Stimulated activated CD8-positive, alpha-beta memory T cell treated with anti-CD3 and anti-CD28 coated beads, Interleukin-2, amount 100 ng/mL, for 1 hour (primary cell): ENCODE results near the gene RMRP.
"Not testable (repeated sequence)": the region's sequence is repeated elsewhere in the genome, so short reads cannot be mapped to it uniquely, and the experiment has no call there.

Source experiments
- DNase-seq, 2 donors: peaks; one replicate each; pipeline ENCODE4 v3.0.0-alpha.2; 2020; ENCODE audit warnings: low read depth in 2 of 2

RMRP gene

DNA sequence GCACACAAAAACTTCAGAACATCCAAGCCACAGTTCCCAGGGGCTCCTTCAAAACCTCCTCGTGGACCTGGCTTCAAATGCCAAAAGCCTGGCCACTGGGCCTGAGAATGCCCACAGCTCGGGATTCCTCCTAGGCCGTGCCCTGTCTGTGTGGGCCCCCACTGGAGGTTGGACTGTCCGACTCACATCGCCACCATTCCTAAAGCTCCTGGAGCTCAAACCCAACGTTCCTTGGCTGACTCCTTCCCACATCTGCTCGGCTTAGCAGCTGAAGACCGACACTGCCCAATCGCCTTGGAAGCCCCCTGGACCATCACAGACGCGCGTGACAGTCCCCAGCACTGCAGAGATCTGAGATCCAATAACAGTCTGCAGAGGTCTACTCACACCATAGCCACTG lies 14.8 kb downstream of the RMRP start:
- DNase-seq: no peak

DNA sequence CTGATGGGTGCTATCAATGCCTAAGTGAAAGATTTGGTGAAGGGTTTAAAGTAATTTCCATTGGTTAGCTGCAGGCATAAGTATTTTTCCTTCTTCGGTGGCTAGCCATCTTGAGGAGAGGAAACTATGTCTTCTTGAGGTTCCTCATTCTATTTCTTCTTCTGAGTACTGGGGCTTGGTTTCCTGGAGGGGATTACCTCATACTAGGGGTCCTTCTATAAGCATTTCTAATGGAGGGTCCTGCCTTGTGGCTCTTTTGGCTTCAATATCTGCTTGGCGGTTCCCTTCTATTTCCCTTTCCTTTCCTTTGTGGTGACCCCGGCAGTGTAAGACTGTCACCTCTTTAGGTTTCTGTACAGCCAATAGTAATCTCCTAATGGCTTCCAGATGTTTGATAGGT lies 16.3 kb downstream of the RMRP start:
- not testable (repeated sequence) for DNase-seq

DNA sequence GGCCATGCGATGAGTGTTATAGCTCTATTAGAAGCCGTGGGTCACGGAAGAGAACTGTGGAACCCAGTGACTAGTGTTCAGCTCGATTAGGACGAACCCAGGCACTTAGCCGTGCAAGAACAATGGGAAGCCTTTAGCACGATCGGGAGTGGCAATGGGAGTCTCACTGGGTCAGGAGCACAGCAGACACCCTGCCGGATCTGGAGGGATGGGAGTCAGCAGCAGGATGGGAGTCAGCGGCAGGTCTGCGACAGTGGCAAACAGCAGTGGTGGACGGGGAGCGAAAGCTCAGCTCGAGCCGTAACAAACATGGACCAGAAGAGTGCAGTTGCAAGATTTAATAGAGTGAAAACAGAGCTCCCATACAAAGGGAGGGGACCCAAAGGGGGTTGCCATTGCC lies 17.4 kb downstream of the RMRP start:
- not testable (repeated sequence) for DNase-seq

DNA sequence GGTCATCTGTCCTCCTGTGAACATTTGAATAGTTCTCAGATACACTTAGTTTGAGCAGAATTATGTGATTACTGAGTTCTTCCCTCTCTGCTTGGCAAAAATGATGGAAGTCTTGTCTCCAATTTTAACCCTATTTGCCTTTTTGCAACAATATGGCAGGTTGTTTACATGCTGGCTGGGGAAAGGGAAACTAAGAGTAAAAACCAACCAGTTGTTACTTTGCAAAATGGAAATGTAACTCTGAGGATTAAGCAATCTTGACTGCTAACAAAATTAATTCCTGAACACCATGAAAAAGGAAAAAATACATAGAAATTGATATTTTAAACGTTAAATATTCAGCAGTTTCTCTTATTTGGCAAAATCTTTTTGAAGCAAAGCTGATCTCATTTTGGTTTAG lies 18.2 kb downstream of the RMRP start:
- no peak for DNase-seq

DNA sequence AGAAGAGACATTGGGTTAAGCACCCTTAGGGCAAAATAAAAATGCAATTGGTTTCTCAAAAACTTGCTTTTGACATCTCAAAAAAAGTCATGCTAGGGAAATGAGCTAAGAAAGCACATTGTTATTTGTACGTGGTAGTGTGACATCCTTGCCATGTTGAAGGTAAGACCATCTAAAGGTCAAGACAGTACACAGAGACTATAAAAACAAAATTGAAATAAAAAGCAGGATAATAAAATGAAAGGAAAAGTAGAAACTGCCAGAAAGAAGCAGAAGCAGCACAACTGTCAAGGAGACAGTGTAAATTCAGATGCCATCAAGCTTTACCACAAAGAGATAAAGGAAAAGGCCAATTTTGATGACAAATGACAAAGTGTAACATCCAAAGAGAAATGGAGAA lies 18.6 kb downstream of the RMRP start:
- not testable (repeated sequence) for DNase-seq

DNA sequence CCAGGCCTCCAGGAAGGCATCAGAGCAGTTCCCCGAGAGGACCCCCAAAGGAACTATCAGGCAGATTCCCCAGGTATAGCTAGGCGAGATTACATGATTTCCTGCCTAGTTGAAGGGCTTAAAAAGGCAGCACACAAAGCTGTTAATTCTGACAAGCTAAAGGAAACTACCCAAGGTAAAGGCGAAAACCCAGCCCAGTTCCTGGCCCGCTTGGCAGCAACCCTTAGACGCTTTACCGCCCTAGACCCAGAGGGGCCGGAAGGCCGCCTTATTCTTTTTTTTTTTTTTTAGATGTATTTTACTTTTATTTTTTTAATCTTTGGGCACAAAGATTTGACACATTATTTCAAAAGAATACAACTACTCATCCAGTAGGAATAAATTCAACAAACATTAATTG lies 19.1 kb downstream of the RMRP start:
- not testable (repeated sequence) for DNase-seq

DNA sequence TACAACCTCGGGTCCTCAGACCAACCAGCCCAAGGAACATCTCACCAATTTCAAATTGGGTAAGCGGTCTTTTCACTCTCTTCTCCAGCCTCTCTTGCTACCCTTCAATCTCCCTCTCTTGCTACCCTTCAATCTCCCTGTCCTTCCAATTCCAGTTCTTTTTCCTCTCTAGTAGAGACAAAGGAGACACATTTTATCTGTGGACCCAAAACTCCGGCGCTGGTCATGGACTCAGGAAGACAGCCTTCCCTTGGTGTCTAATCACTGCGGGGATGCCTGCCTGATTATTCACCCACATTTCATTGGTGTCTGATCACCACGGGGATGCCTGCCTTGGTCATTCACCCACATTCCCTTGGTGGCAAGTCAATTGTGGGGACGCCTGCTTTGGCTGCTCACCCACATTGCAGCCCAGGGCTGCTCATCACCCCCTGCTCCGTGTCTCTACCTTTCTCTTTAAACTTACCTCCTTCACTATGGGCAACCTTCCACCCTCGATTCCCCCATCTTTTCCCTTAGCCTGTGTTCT lies 20.3 kb downstream of the RMRP start:
- not testable (repeated sequence) for DNase-seq

DNA sequence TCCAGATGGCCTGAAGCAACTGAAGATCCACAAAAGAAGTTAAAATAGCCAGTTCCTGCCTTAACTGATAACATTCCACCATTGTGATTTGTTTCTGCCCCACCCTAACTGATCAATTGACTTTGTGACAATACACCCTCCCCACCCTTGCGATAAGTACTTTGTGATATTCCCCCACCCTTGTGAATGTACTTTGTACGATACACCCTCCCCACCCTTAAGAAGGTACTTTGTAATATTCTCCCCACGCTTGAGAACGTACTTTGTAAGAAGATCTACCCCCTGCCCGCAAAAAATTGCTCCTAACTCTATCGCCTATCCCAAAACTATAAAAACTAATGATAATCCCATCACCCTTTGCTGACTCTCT lies 21.0 kb downstream of the RMRP start:
- DNase-seq: not testable (repeated sequence)

DNA sequence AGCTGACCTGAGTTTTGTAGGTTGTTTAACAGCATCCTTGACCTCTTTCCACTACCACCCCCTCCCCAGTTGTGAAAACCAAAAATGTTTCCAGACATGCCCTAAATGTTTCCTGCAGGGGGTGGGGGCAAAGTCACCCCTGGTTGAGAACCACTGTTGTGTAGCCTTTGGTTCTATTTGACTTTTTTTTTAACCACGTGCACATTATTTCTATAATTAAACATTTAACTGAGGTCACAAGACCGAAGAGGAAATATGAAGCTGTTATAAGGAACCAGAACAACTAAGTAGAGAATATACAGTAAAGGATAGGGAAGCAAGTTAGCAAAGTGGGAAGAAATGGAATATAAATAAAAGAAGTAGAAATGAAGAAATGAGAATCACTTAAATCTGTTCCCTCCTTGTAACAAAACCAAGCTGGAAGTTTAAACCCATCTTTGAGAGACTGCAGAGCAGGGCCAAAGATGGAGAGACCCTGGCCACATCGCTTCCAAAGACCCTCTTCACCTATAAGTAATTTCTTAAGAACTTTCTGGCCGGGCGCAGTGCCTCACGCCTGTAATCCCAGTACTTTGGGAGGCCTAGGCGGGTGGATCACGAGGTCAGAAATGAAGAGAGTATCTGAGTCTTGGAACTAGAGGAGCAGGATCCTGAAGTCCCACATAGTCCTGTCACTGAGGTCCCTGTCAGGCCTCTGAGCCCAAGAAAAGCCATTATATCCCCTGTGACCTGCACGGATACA lies 21.5 kb downstream of the RMRP start:
- no peak for DNase-seq

DNA sequence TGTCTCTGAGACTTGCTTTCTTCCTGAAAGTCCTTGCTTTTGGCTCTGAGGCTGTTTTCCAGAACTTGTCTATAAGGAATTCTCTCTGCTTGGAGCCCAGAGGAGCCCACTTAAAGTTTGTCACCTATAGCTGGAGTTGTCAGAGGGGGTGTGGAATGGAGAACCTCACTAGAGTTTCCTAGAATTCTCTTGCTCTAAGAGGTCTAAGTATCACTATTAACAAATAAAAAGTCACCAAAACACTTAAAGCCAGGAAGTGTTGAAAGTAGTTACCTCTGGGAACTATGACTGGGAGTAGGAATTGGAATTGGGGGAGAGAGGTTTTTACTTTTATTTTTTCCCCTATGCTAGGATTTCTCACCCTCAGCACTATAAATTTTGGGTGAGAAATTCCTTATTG lies 22.1 kb downstream of the RMRP start:
- DNase-seq: no peak

DNA sequence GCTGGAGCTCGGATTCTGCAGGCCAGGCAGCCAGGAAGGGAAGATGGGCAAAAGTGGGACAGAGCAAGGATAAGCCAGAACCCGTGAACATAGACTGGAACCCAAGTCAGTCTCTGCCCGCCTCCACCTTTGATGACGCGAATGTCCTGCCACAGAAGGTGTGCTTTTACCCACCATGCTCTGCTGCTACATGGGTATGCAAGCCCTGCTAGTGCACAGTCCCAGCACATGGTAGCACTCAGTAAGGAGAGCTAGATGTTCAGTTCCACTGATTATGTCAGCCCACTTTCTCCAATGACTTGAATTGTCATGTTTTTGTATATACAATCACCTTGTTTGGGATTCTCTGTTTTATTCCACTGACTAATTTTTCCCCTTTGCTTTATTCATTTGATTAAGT lies 28.2 kb downstream of the RMRP start:
- DNase-seq: no peak

DNA sequence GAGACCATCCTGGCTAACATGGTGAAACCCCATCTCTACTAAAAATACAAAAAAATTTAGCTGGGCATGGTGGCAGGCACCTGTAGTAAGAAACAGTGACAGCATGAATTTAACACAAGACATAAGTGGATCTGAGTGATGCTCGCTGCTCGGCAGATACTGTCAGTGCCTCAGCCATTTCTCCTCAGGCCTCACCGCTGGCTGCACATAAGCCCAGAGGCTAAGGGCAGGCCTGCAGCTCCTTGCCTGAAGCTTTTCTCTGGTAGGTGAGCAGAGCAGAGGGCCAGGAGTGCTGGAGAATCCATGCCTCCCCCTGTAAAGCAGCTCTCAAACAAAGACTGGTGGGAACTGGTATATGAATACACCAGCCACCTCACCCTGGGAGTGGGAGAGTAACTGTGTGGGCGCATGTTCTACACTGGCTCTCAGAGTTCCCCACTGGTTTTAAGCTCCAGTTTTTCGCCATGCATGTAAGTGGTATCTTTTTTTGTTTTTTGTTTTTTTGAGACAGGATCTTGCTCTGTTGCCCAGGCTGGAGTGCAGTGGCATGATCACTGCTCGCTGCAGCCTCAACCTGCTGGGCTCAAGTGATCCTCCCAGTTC lies 29.3 kb downstream of the RMRP start:
- DNase-seq: no peak

DNA sequence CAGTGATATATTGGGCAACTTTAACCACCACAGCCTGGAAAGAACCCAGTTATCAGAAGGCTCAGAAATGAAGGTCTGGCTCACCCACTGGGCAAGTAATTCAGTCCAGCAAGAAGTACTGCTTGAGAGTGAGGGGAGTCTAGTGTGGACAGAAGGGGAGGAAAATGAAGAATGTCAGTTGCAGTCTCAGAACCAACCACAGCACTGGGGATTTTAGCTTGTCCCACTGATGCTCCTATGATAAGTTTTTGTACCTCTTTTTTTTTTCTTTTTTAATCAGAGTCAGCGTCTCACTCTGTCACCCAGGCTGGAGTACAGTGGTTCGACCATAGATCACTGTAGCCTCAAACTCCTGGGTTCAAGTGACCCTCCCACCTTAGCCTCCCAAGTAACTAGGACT lies 30.2 kb downstream of the RMRP start:
- no peak for DNase-seq

DNA sequence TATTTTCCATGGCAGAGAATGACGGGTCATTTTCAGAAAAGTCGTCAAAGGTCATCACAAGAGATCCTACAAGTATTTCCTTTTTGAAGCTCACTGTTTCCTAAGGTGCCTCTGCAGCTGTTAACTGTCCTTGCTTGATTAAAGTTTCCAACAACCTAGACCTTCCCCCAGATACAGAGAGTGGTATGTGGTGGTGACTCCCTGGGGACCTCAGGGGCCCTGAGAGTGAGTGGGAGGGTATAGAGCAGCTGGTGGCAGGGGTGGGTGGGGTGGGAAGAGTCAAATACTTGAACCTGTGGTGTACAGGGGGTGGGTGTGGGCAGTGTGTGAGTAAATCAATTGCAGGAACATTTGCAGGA lies 38.0 kb downstream of the RMRP start:
- DNase-seq: no peak

DNA sequence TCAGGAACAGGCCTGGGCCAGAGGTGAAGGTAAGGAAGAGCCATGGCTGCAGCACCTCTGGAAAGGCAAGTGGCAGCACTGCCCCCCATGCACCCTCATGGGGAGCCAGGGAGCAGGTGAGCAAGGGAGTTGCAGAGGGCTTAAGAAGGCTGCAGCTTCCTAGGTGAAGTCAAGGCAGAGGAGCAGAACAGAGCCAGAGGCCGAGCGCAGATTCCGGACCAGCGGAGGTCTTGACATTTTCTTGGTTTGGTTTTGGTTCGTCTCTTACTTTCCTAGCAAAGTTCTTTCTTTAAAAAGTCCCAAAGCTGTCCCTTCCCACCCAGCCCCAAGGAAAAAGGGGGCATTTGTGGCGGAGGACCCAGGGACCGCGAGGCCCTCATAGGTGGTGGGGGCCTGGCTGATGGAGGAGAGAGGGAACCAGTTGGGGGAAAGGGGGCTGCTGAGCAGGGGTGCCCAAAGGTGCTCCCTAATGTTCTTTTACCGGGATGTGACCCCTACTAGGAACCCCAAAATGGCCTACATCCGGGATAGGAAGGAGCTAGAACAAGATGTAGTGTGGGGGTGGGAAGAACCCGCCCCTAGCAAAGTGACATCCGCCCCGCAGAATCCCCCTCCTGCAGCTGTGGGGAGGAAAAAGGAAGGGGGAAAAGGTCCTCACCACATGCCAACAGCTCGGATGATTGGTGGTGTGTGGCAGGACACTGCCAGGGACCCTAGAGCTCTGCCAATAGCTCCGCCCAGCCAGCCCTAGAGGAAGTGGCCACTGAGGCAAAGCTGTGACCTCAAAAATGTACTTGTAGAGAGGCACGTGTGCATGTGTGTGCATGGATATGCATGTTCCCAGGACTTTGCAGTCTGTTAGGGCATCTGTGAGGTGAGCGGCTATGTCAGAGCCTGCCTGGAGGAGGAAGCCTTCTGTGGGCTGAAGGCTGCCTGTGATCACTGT lies 38.7 kb downstream of the RMRP start:
- DNase-seq: peak in 1 of 2 donors; percentile 24

DNA sequence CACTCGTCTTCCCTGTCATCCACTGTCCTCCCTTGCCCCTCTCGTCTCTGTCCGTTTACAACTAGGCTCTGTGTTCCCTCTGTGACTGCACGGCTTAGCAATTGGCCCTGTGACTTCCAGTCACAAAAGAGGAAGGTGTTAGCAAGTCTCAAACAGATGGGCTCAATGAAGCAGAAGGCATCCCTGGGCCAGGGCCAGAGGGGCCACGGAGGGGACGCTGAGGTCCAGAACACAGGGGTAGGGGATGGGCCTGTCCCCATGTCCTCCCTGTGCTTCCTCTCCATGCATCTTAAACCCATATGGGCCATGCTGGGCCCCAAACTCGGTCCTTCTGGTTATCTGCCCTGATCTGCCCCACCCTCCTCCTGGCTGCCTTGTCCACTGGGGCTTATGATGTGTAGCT lies 39.5 kb downstream of the RMRP start, which contains the start of gene CD72:
Gene CD72 (minus strand): TSS at position 89 of the 403 bp plus-strand sequence. CDS start 110 bp downstream, outside the sequence.
- DNase-seq: no peak

DNA sequence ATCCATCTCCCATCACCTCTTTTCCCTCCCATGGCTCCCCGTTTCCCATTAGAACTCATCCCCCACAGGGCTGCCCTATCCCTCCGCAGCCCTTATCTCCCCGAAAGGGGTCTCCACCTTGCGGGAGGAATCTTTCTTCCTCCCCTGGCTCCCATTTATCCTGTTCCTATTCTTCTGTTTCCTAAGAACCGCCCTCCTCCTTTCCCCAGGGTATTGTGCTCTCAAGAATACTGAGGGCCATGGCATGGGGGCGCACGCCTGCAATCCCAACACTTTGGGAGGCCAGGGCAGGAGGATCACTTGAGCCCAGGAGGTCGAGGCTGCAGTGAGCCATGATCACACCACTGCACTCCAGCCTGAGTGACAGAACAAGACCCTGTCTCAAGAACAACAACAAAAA lies 40.3 kb downstream of the RMRP start:
- DNase-seq: no peak

DNA sequence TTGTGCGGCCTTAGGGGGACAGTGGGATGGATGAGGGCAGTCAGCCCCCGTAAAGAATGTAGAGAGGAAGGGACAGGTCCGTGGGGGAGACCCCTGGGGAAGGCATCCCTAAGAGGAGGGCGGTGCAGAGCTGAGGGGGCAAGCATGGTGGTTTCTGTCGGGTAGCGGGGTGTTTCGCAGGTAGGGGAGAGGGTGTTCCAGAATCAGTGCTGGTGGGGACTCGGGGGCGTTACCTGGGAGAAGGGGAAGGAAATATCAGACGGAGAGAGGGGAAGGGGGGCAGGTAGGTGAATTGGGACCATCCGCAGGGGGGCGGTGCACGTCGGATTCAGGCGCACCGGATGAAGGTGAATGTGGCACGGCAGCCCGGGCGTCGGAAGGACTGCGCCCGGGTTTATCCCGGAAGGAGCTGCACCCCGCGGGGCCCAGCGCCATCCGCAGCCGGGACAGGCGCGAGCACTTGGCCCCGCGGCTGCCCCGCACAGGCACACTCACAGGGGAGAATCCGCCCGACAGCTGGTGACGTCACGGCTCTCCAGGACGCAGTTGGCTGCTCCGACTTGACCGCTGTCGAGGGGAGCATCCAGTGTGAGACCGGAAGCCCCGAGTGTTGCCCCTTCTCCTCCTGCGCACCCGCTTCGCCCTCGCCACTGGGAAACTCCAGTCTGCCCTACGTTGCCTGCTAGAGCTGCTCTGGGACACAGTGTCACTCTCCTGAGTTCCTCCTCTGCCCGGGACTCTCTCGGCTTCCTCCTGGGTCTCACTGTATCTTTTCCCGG lies 40.9 kb downstream of the RMRP start:
- DNase-seq: peak; percentile 45 to 50

DNA sequence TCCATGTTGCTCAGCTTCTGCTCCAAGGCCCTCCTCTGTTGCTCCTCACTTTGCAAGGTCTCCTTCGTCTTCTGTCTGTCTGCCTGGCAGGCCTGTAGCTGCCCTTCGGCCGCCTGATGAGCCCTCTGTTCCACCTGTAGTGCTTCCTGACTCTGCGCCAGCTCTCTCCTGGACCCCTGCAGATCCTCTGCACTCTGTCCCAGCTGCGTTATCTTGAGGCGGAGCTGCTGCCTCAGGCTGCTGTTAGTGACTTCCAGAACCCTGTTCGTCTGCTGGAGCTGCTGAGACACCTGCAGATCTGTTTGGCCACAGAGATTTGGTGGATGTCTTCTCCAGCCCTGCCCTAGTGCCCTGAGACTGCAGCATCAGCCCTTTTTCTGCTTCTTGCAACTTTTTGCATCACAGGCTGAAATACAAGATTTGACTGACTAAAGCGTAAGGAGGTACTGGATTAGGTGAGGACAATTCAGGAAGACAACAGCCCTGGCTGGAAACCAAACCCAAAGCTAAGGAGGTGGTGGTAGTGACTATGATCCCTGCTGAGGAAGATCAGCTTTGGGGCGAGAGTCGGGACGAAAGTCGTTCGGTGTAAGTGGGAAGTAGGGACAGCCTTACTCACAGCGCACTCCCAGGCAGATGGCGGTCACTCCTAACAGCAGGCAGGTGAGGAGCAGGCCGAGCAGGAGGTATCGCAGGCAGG lies 41.7 kb downstream of the RMRP start:
- no peak for DNase-seq

DNA sequence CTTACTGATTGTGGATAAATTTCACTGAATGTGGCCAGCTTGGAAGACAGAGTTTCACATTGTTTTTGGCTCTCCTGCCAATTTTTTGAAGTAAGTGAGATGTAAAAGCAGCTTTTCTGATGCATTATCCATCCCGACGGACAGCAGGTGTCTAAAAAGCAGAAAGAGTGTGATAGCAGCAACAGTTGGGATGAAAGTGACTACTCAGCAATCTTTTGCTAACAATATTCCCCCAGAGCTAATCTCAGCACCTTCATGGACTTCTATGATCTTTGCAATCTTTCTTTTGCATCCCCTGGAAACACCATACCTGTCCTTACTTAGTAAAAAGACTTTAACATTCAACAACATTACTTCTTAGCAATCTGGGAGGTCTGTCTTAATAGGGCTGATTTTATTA lies 45.0 kb downstream of the RMRP start:
- DNase-seq: no peak

DNA sequence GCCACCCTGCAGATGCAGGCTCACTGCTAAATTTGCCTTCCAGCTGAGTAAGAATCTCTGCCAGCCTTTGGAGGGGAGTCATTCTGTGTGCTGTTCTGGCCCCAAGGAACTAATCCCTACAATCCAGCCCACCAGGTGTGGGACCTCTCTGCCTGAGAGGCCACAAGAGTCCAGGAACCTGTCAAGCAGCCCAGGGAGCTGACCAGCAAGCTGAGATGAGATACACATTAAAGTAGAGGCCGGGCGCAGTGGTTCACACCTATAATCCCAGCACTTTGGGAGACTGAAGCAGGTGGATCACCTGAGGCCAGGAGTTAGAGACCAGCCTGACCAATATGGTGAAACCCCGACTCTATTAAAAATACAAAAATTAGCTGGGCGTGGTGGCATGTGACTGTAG lies 45.8 kb downstream of the RMRP start:
- not testable (repeated sequence) for DNase-seq
